Right lobe of liver (tissue), 4 donors: ENCODE measurements around the gene MTRF1L.

Experiments
- POLR2A ChIP-seq: fragments of 450-650 bp; IDR thresholded peaks from one replicate; pipeline ENCODE4 v1.6.1; 2017; ENCODE audit warnings: antibody characterized with exemption, mild to moderate bottlenecking
- TF ChIP-seq, protein P1 (sequence below), 4 donors: fragments of 200-600 bp in 3 of 4; fragments of 450-650 bp in 1 of 4; IDR thresholded peaks; one replicate each; pipeline versions ENCODE4 v1.5.1 to v1.8.0; 2016 to 2022; ENCODE audit warnings: antibody characterized with exemption in 4 of 4, mild to moderate bottlenecking in 2 of 4
- donor health status: DM: no; HTN: no; CAD: no.
- donor health status: DM: no; HTN: no; CAD: no.
- donor health status: DM: no; HTN: yes; CAD: no.

DNA sequence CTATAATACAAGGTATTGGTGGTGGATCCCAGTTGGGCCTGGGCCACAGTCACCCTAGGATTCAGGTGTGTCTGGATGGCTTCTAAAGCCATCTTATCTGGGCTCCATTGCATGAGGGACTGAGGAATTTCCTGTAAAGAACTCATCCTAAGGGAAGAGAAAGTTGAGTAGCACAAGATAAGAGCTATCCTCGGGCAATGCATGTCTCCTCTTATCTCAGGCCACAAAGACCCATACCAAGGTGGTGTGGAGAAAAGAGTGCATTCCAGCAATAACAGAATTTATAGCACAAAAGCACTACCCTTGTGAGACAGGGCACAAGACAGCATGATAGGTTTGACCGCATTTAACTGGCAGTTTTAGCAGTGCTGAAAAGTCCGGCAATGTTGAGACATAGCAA, 14.3 kb upstream of the MTRF1L start:
- TF ChIP-seq POLR2A: no peak
- TF ChIP-seq, protein P1, sequence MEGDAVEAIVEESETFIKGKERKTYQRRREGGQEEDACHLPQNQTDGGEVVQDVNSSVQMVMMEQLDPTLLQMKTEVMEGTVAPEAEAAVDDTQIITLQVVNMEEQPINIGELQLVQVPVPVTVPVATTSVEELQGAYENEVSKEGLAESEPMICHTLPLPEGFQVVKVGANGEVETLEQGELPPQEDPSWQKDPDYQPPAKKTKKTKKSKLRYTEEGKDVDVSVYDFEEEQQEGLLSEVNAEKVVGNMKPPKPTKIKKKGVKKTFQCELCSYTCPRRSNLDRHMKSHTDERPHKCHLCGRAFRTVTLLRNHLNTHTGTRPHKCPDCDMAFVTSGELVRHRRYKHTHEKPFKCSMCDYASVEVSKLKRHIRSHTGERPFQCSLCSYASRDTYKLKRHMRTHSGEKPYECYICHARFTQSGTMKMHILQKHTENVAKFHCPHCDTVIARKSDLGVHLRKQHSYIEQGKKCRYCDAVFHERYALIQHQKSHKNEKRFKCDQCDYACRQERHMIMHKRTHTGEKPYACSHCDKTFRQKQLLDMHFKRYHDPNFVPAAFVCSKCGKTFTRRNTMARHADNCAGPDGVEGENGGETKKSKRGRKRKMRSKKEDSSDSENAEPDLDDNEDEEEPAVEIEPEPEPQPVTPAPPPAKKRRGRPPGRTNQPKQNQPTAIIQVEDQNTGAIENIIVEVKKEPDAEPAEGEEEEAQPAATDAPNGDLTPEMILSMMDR (IDR thresholded peaks at IDR 0.05): no peak
